Measurements from ENCODE around the gene CTIF.

The CTIF gene

GRCh38 chr18:48728204-48728833 lies 189.5 kb downstream of the CTIF start:
- no peak overlapping the region for H2AFZ ChIP-seq (ENCODE audit: low read length)
- H4K20me1 ChIP-seq (ENCODE audit: insufficient read depth, low read length), result no peaks in the 10 kb centered on the region
- no peaks in the 10 kb centered on the region for H3F3A ChIP-seq (ENCODE audit: insufficient read depth, low read length)
- no peak overlapping the region for H3K4me2 ChIP-seq (ENCODE audit: low read depth, low read length)
- DNase-seq, result no peak
- H3K27ac ChIP-seq (ENCODE audit: low read length), result no peak overlapping the region
- no peak overlapping the region for H3K4me3 ChIP-seq (ENCODE audit: low read length)
- no peaks in the 10 kb centered on the region for H3K4me1 ChIP-seq (ENCODE audit: low read length)
- H3K9me2 ChIP-seq (replicated peaks; ENCODE audit: insufficient read depth, low read length), result no peaks in the 10 kb centered on the region
- no peaks in the 10 kb centered on the region for H3K36me3 ChIP-seq (replicated peaks; ENCODE audit: insufficient read depth, low read length)
- H3K9ac ChIP-seq (ENCODE audit: low read length), result no peak overlapping the region
- no peaks in the 10 kb centered on the region for H3K27me3 ChIP-seq (replicated peaks; ENCODE audit: insufficient read depth, low read length)
- no peaks in the 10 kb centered on the region for H3K79me2 ChIP-seq (ENCODE audit: low read length)
- TF ChIP-seq EZH2 (optimal IDR thresholded peaks at IDR 0.05; ENCODE audit: low read depth, low read length) (no peak), EZH2phosphoT487 (IDR thresholded peaks at IDR 0.05; ENCODE audit: low read length) (no peak)
- TF ChIP-seq, protein P1, sequence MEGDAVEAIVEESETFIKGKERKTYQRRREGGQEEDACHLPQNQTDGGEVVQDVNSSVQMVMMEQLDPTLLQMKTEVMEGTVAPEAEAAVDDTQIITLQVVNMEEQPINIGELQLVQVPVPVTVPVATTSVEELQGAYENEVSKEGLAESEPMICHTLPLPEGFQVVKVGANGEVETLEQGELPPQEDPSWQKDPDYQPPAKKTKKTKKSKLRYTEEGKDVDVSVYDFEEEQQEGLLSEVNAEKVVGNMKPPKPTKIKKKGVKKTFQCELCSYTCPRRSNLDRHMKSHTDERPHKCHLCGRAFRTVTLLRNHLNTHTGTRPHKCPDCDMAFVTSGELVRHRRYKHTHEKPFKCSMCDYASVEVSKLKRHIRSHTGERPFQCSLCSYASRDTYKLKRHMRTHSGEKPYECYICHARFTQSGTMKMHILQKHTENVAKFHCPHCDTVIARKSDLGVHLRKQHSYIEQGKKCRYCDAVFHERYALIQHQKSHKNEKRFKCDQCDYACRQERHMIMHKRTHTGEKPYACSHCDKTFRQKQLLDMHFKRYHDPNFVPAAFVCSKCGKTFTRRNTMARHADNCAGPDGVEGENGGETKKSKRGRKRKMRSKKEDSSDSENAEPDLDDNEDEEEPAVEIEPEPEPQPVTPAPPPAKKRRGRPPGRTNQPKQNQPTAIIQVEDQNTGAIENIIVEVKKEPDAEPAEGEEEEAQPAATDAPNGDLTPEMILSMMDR (IDR thresholded peaks at IDR 0.05; ENCODE audit: low read length), result no peak
- no peaks in the 10 kb centered on the region for H3K9me3 ChIP-seq (replicated peaks; ENCODE audit: insufficient read depth, low read length)

- TF ChIP-seq EZH2phosphoT487 (IDR thresholded peaks at IDR 0.05; ENCODE audit: low read length), result no peak
- TF ChIP-seq, protein P1 (IDR thresholded peaks at IDR 0.05; ENCODE audit: low read length), result no peak
- TF ChIP-seq EZH2 (optimal IDR thresholded peaks at IDR 0.05; ENCODE audit: low read depth, low read length), result no peak
- Histone ChIP-seq H3K27ac (ENCODE audit: low read length) (no peak overlapping the region), H4K20me1 (ENCODE audit: insufficient read depth, low read length) (no peaks in the 10 kb centered on the region)
Measured at GRCh38 chr18:48729404-48729803, 190.6 kb downstream of the CTIF start.

DNA sequence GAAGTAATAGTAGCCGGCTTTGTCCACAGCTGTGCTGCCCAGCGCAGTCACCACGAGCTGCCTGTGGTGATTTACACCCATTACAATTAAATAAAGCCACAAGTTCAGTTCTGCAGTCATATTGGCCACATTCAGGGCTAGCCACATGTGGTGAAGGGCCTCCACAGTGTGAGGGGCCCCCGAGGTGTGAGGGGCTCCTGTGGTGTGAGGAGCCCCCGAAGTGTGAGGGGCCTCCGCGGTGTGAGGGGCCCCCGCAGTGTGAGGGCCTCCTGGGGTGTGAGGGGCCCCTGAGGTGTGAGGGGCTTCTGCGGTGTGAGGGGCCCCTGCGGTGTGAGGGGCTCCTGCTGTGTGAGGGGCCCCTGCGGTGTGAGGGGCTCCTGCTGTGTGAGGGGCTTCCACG lies 191.2 kb downstream of the CTIF start:
- H2AFZ ChIP-seq (ENCODE audit: low read length), result no peak overlapping the region
- TF ChIP-seq, protein P1 (IDR thresholded peaks at IDR 0.05; ENCODE audit: low read length), result no peak
- no peak for TF ChIP-seq EZH2phosphoT487 (IDR thresholded peaks at IDR 0.05; ENCODE audit: low read length)
- no peak for TF ChIP-seq EZH2 (optimal IDR thresholded peaks at IDR 0.05; ENCODE audit: low read depth, low read length)
- H3F3A ChIP-seq (ENCODE audit: insufficient read depth, low read length), result no peaks in the 10 kb centered on the region
- no peaks in the 10 kb centered on the region for H3K27me3 ChIP-seq (replicated peaks; ENCODE audit: insufficient read depth, low read length)
- H3K4me2 ChIP-seq (ENCODE audit: low read depth, low read length), result no peak overlapping the region
- no peaks in the 10 kb centered on the region for H4K20me1 ChIP-seq (ENCODE audit: insufficient read depth, low read length)
- H3K36me3 ChIP-seq (replicated peaks; ENCODE audit: insufficient read depth, low read length), result no peaks in the 10 kb centered on the region
- no peak overlapping the region for H3K9ac ChIP-seq (ENCODE audit: low read length)
- DNase-seq, result no peak
- no peaks in the 10 kb centered on the region for H3K9me3 ChIP-seq (replicated peaks; ENCODE audit: insufficient read depth, low read length)
- H3K79me2 ChIP-seq (ENCODE audit: low read length), result no peaks in the 10 kb centered on the region
- H3K27ac ChIP-seq (ENCODE audit: low read length), result no peak overlapping the region
- no peaks in the 10 kb centered on the region for H3K4me1 ChIP-seq (ENCODE audit: low read length)
- no peak overlapping the region for H3K4me3 ChIP-seq (ENCODE audit: low read length)
- no peaks in the 10 kb centered on the region for H3K9me2 ChIP-seq (replicated peaks; ENCODE audit: insufficient read depth, low read length)

More at GRCh38 chr18:48729404-48729803, 190.6 kb downstream of the CTIF start:
- H3K9me3 ChIP-seq (replicated peaks; ENCODE audit: insufficient read depth, low read length), result no peaks in the 10 kb centered on the region
- H3K4me2 ChIP-seq (ENCODE audit: low read depth, low read length), result no peak overlapping the region
- H3K36me3 ChIP-seq (replicated peaks; ENCODE audit: insufficient read depth, low read length), result no peaks in the 10 kb centered on the region
- H3K9ac ChIP-seq (ENCODE audit: low read length), result no peak overlapping the region
- H3F3A ChIP-seq (ENCODE audit: insufficient read depth, low read length), result no peaks in the 10 kb centered on the region
- H2AFZ ChIP-seq (ENCODE audit: low read length), result no peak overlapping the region
- DNase-seq, result no peak
- no peak overlapping the region for H3K4me3 ChIP-seq (ENCODE audit: low read length)
- H3K4me1 ChIP-seq (ENCODE audit: low read length), result no peaks in the 10 kb centered on the region
- no peaks in the 10 kb centered on the region for H3K79me2 ChIP-seq (ENCODE audit: low read length)
- no peaks in the 10 kb centered on the region for H3K27me3 ChIP-seq (replicated peaks; ENCODE audit: insufficient read depth, low read length)
- H3K9me2 ChIP-seq (replicated peaks; ENCODE audit: insufficient read depth, low read length), result no peaks in the 10 kb centered on the region

Data from MM.1S (cell line).